Natural killer cell treated with Interleukin-12 subunit alpha and Interleukin-12 subunit beta and Interleukin-15 and Interleukin-18, amount 100 ng/mL, for 72 hours (primary cell): ENCODE measurements around the gene CCNG2. TPM values are rescaled to one million over a fixed set of nuclear protein-coding genes. Genes with fewer than 3 reads are reported as not detected.

Experiments used
- ATAC-seq, 2 donors: fragments of 150-1000 bp; cut with Tn5 transposase in 1 of 2; sonication (Bioruptor Pico), chemical (Tn5 transposase) in 1 of 2; 2 replicates each; pipeline ENCODE4 v1.10.0; 2021
- DNase-seq: peaks from one replicate; pipeline ENCODE4 v3.0.0; 2022; ENCODE audit warnings: low spot score
- H3K27ac Mint-ChIP-seq, 2 donors: 1 replicate in 1 of 2; 2 replicates in 1 of 2; pipeline ENCODE4 v1.8.0; 2022; ENCODE audit warnings: mixed read lengths in 2 of 2, mild to moderate bottlenecking in 1 of 2, moderate library complexity in 1 of 2
- H3K27me3 Mint-ChIP-seq, 2 donors: 1 replicate in 1 of 2; 2 replicates in 1 of 2; pipeline ENCODE4 v1.8.0; 2022; ENCODE audit warnings: mixed read lengths in 2 of 2
- H3K36me3 Mint-ChIP-seq: one replicate; pipeline ENCODE4 v1.8.0; 2022; ENCODE audit warnings: mixed read lengths
- H3K4me1 Mint-ChIP-seq, 2 donors: 1 replicate in 1 of 2; 2 replicates in 1 of 2; pipeline ENCODE4 v1.8.0; 2022; ENCODE audit warnings: low read depth in 2 of 2, mixed read lengths in 2 of 2, mild to moderate bottlenecking in 1 of 2
- H3K4me3 Mint-ChIP-seq: one replicate; pipeline ENCODE4 v1.8.0; 2022; ENCODE audit warnings: mixed read lengths
- H3K9me3 Mint-ChIP-seq: 2 replicates; pipeline ENCODE4 v1.8.0; 2022; ENCODE audit warnings: mixed read lengths
- total RNA-seq, 2 donors: library from RNA; stranded (reverse); gene quantifications; one replicate each; pipeline ENCODE4 v1.2.3, GENCODE V29; 2022

The CCNG2 gene
- total RNA-seq, 2 donors from 2014 or later: 10.3 to 29.0 TPM

DNA sequence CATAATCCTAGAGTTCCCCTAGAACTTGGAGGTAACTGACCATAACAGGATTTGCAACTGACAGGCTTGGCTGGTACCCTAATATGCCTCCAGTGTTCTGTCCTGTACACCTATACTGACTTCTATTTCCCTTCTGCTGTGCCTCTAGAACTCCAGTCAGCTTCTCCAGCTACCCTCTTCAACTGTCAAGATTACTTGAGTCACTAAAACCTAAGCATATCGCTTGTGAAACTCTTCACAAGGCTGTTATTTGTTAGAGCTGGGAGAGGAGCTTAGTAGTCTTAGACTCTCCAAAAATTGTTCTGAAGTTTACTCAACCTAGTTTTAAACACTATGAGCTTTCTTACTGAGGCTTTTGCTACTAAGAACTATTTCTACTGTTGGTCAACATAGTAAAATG lies 52.0 kb downstream of the CCNG2 start:
- Mint-ChIP-seq H3K4me1 (no peaks in the 10 kb centered on the region), H3K27me3 (peaks cover 4 to 5% of the 10 kb centered on the region in 2 donors), H3K4me3 (no peak overlapping the region), H3K9me3 (no peaks in the 10 kb centered on the region), H3K27ac (no peak overlapping the region), H3K36me3 (no peaks in the 10 kb centered on the region)
- DNase-seq (no peak), ATAC-seq (no peak)

DNA sequence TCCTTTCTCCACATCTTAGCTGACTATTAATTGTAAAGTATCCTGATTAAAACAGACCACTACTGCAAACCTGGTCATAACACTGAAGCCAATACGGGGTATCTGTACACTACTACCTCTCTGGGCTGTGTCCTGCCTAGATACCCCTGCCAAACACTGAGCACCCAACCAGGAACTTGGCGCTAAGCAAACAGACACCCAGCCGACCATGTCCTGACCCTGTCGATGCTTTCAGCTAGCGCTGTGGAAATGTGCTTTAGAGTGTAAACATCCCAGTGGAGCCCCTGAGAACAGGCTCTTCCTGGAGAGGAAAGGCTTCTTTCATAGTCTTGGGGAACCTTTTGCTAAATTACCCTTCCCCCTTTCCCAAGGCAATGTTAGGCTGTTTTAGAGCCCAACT lies 52.9 kb downstream of the CCNG2 start:
- Mint-ChIP-seq H3K9me3 (no peaks in the 10 kb centered on the region), H3K36me3 (no peaks in the 10 kb centered on the region), H3K27ac (no peak overlapping the region), H3K27me3 (peaks cover 4 to 5% of the 10 kb centered on the region in 2 donors), H3K4me3 (no peak overlapping the region), H3K4me1 (no peaks in the 10 kb centered on the region)
- DNase-seq (no peak), ATAC-seq (no peak)

DNA sequence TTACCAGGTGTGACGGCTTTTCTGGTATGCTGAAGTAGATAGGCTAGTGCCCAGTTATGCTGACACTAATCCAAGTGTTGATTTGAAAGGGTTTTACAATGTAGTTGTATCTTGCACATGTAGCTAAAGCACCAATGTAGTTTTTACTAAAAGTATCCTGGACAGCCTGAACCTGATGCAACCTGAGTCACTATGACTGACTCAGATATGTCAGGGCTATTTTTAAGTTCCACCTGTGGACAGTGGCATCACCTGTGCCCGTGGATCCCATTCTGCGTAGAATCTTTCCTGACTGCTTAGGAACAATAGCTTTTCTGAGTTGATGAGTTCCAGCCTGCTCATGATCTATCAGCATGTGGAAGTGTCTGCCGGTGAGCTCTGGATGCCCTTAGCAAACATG lies 58.1 kb downstream of the CCNG2 start:
- no peaks in the 10 kb centered on the region for H3K36me3 Mint-ChIP-seq

DNA sequence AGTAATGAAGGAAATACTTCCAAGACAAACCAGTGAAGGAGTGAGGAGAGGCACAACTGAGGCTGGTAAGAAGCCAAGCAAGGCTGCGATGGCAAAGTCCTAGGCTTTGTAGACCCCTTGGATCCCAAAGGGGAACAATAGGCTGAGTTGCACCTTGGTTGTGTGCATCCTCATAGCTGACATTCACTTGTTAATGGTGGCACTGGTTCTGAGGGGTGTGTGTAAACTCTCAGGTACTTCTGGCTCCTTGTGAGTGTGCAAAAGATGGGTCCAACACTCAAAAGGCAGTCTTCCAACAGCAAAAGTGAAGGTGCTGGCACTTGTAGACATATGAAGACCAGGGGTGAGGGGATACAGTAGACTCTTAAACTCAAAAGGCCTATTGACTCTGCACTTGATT lies 60.5 kb downstream of the CCNG2 start:
- Mint-ChIP-seq H3K27me3 (peaks cover 6 to 12% of the 10 kb centered on the region in 2 donors), H3K4me1 (no peaks in the 10 kb centered on the region), H3K9me3 (no peaks in the 10 kb centered on the region), H3K27ac (no peak overlapping the region), H3K4me3 (no peak overlapping the region), H3K36me3 (no peaks in the 10 kb centered on the region)
- DNase-seq (no peak), ATAC-seq (no peak)

More for the DNA sequence above, 58.1 kb downstream of the CCNG2 start:
- Mint-ChIP-seq H3K4me3 (no peak overlapping the region), H3K9me3 (no peaks in the 10 kb centered on the region), H3K4me1 (no peaks in the 10 kb centered on the region), H3K27ac (no peak overlapping the region), H3K27me3 (peaks cover 2 to 3% of the 10 kb centered on the region in 2 donors)
- ATAC-seq: no peak
- DNase-seq: no peak

DNA sequence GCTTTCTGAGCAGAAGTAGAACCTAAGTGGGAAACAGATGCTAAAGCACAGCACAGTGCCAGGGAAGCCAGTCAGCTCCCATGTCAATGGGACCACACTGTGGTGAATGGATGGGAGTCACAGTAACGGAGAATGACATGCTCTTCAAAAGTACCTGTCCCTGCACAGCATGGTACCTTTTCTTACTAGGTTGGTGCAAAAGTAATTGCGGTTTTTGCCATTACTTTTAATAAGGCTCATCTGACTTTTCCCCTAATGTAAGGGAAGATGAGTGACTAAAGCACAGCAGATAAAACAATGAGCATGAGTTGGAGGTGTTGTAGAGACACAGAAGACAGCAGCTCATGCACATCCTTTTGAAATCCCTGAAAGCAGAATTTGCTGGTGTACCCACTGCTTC lies 62.3 kb downstream of the CCNG2 start:
- Mint-ChIP-seq H3K27me3 (peaks cover 7 to 25% of the 10 kb centered on the region in 2 donors), H3K9me3 (no peaks in the 10 kb centered on the region), H3K4me1 (no peaks in the 10 kb centered on the region), H3K36me3 (no peaks in the 10 kb centered on the region), H3K27ac (no peak overlapping the region), H3K4me3 (no peak overlapping the region)
- ATAC-seq (no peak), DNase-seq (no peak)

Other genes with a start within 250 kb of the CCNG2 start
- gene SEPTIN11, start 207.5 kb upstream of the CCNG2 start, total RNA-seq: 10 to 100 TPM; 60.3 to 88.9 TPM
- 100 to 1,000 TPM; 152 to 164 TPM for gene CCNI, start 81.2 kb upstream of the CCNG2 start, total RNA-seq